Spinal cord (tissue), 10 donors: ENCODE data around the gene NAALADL2. TPM values are rescaled to one million over a fixed set of nuclear protein-coding genes. Genes with fewer than 3 reads are reported as not detected.
A peak's percentile ranks its signal among the peaks of the same experiment; 100 is the strongest.
"Not testable (repeated sequence)": the region's sequence is repeated elsewhere in the genome, so short reads cannot be mapped to it uniquely, and the experiment has no call there.

Source experiments
- DNase-seq, 6 donors: peaks; one replicate each; pipeline versions ENCODE4 v3.0.0 to v3.0.0-alpha.2; 2013 to 2015; ENCODE audit warnings: low spot score in 6 of 6, low read depth in 4 of 6
- H3K27ac ChIP-seq: one replicate; pipeline ENCODE4 v1.5.1; 2013; ENCODE audit warnings: low read depth, low read length, control low read depth
- H3K27me3 ChIP-seq: one replicate; pipeline ENCODE4 v1.6.1; 2013; ENCODE audit warnings: low read length; ENCODE audit not compliant: control insufficient read depth, insufficient read depth
- H3K36me3 ChIP-seq: one replicate; pipeline ENCODE4 v1.6.1; 2013; ENCODE audit warnings: low read length; ENCODE audit not compliant: control insufficient read depth, insufficient read depth
- H3K4me1 ChIP-seq: one replicate; pipeline ENCODE4 v1.6.1; 2013; ENCODE audit warnings: low read length; ENCODE audit not compliant: control insufficient read depth, insufficient read depth
- H3K4me3 ChIP-seq: one replicate; pipeline ENCODE4 v1.5.1; 2013; ENCODE audit warnings: low read depth, low read length, control low read depth
- H3K9me3 ChIP-seq: one replicate; pipeline ENCODE4 v1.6.1; 2013; ENCODE audit warnings: low read length; ENCODE audit not compliant: control insufficient read depth, insufficient read depth
- WGBS: methylation state at CpG from one replicate; pipeline ENCODE4 v1.1.5; 2013; ENCODE audit warnings: missing lambda C conversion rate; ENCODE audit not compliant: insufficient coverage; 5-methylcytosine and 5-hydroxymethylcytosine counted together
- polyA plus RNA-seq, 2 donors: library from polyadenylated mRNA; unstranded; fragments of 120-200 nt; gene quantifications; one replicate each; pipeline ENCODE4 v1.2.1, GENCODE V29; 2013; ENCODE audit not compliant: insufficient read length in 2 of 2
- total RNA-seq, 2 donors: library from RNA; depleted of rRNA in 1 of 2; stranded (reverse); fragments of 120-200 nt in 1 of 2; fragments of >200 nt in 1 of 2; gene quantifications; one replicate each; pipeline versions ENCODE4 v1.2.3 to v1.2.4, GENCODE V29; 2013 to 2014
- donor health status: healthy.

Gene NAALADL2
- total and polyA plus RNA-seq, 4 donors: 2.9 to 24.4 (median 11.1) TPM

DNA sequence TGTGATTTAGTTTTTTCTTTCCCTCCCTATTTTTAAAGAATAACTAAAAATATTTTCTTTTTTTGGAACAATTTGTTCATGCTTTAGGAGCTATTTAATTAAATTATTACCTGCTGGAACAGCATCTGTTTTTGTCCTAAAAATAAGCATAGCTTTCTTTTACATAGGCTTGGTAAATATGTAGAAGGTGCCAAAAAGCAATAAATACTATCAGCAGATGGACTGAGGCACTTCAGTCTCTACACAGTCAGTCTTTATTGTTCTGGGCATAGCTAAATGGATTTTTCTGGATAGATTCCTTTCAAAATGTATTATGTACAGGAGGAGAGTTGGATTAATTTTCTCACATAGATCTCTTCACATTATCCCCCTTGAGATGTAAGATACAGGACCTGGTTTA is 223.5 kb downstream of the NAALADL2 start:
- H3K4me3 ChIP-seq: no peak overlapping the region
- no peak for DNase-seq
- H3K36me3 ChIP-seq: no peaks in the 10 kb centered on the region
- H3K9me3 ChIP-seq: no peaks in the 10 kb centered on the region
- no peak overlapping the region for H3K27ac ChIP-seq
- H3K4me1 ChIP-seq: no peaks in the 10 kb centered on the region
- no peaks in the 10 kb centered on the region for H3K27me3 ChIP-seq

DNA sequence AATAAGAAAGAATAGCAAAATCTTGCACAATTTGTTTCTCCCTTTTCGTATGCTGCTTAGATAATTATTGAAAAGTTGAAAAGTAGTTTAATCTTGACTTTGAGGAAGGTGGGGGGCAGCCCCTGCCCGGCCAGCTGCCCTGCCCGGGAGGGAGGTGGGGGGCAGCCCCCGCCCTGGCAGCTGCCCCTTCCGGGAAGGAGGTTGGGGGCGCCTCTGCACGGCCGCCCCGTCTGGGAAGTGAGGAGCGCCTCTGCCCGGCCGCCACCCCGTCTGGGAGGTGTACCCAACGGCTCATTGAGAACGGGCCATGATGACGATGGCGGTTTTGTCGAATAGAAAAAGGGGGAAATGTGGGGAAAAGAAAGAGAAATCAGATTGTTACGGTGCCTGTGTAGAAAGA is 228.0 kb downstream of the NAALADL2 start:
- not testable (repeated sequence) for DNase-seq, H3K9me3 ChIP-seq, H3K27ac ChIP-seq, H3K27me3 ChIP-seq, H3K36me3 ChIP-seq, H3K4me3 ChIP-seq, H3K4me1 ChIP-seq
- WGBS: 100% methylated on average over 5 of the region's 19 CpGs

DNA sequence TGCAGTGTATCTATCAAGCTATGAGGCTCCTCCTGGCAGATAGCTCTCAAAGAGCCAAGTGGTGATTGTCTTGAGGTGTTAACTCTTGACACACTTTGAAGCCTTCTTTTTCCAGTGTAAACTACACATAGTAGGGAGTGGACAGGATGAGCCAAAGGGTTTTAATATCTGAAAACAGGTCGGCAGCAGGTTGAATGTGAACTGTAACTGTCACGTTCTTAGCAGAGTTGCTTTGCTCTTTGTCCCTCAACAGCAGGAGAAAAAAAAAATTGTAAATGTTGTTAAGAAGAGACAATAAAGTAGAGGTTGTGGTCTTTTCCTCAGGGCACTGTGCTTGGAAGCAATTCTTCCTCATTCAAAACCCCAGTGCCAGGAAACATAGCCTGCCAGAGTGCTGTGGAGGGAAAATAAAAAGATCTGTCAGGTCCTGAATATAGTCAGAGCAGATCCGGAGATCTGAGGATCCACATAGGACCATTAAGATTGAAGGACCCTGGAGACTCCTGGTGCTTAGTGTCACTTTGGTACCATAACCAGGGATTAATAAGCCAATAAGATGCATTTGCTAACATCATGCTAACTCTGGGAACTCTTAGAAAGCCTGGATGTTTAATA is 229.7 kb downstream of the NAALADL2 start:
- 68% methylated on average over 3 of the region's 3 CpGs for WGBS
- H3K36me3 ChIP-seq: no peaks in the 10 kb centered on the region
- peak in 2 of 6 donors; percentile 27 to 48 for DNase-seq
- no peak overlapping the region for H3K4me3 ChIP-seq
- no peaks in the 10 kb centered on the region for H3K27me3 ChIP-seq
- no peaks in the 10 kb centered on the region for H3K4me1 ChIP-seq
- H3K9me3 ChIP-seq: no peaks in the 10 kb centered on the region
- no peak overlapping the region for H3K27ac ChIP-seq

DNA sequence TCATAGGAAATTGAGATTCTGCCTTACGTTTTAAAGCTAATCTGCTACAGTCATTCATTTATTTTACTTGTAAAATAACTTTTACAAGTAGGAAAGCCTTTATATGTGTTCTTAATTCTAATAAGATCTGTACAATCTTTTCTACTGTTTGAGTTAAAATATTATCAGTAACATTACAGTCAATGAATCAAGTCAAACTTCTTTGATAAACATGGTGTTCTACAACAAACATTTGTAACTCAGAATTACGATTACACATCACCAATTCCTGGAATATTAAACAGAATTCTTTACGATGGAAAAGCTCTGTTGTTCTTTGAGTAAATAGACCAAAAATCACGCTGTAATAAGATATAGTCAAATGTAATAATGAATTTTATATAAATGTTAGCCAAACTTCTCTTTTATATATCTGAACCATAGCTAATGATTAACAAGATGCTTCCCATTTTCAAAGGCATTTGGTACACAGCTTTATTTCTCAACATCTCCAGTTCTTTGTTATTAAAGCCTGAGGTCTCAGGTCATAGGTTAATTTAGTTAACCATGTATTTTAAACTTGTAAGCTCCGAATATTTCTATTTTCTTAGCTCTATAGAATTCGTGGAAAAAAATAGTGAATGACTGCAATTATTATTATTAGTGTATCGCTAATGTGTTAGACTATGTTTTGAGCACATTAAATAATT is 232.4 kb downstream of the NAALADL2 start:
- no peak for DNase-seq
- H3K4me1 ChIP-seq: no peaks in the 10 kb centered on the region
- no peaks in the 10 kb centered on the region for H3K9me3 ChIP-seq
- WGBS: no CpG with 5 or more reads among the region's 7 CpGs
- no peak overlapping the region for H3K4me3 ChIP-seq
- no peak overlapping the region for H3K27ac ChIP-seq
- no peaks in the 10 kb centered on the region for H3K36me3 ChIP-seq
- H3K27me3 ChIP-seq: no peaks in the 10 kb centered on the region

DNA sequence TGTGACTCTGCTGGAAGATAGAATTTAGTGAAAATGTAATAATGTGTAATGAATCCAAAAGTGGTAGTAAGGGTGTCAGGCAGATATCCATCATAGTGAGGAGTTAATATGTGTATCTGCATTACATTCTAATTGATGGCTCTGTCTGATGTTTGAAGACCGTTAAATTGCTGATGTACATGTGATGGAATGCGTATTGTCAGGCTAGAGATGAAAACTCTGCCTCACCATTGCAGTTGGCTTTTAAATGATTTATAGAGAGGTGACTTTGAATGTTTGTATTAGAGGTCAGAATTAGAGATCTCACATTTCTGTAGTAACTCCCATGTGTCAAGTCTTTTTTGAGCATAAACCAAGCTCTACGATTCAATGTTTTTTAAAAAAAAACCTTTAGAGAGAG is 234.6 kb downstream of the NAALADL2 start:
- Histone ChIP-seq H3K9me3 (no peaks in the 10 kb centered on the region), H3K36me3 (no peaks in the 10 kb centered on the region), H3K27me3 (no peaks in the 10 kb centered on the region), H3K4me3 (no peak overlapping the region), H3K4me1 (no peaks in the 10 kb centered on the region), H3K27ac (no peak overlapping the region)
- no peak for DNase-seq
- 40% methylated on average over 1 of the region's 3 CpGs for WGBS

DNA sequence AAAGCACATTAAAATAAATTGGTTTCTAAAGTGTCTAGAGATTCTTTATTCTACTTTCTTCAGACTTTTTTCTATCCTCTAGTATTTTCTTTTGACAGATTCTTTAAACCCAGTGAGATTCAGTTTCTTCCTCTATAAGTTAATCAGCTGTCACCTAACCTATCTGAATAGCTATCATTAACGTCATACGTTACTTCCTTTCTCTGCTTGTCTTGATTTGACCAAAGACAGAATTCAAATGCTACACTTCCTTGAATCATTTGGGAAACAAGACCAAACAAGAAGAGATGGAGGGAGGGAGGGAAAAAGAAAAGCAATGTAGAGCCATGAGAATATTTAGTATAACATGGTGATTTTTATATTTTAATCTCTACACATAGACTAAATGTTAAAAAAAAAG is 235.2 kb downstream of the NAALADL2 start:
- no peaks in the 10 kb centered on the region for H3K36me3 ChIP-seq
- DNase-seq: no peak
- H3K4me3 ChIP-seq: no peak overlapping the region
- no CpG with 5 or more reads among the region's 2 CpGs for WGBS
- no peaks in the 10 kb centered on the region for H3K27me3 ChIP-seq
- no peak overlapping the region for H3K27ac ChIP-seq
- H3K9me3 ChIP-seq: no peaks in the 10 kb centered on the region
- no peaks in the 10 kb centered on the region for H3K4me1 ChIP-seq

DNA sequence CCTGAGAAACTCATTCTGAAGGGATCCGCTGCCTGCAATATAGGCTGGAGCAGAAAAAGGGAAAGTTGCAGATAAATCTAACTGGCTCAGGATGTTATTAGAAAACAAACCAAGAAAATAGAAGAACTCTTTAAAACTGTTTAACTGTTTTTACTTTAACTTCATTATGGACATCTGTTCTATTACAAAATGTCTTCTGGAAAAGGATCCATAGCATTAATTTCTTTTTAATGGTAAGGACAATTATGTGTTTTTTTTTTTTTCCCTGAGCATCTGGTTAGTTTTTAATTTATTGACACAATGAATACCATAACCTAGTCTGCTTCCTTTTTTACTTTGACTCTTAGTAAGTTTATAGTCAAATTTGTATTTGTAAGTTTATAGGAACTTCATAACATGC is 239.5 kb downstream of the NAALADL2 start:
- no peak for DNase-seq
- Histone ChIP-seq H3K4me3 (no peak overlapping the region), H3K36me3 (no peaks in the 10 kb centered on the region), H3K4me1 (no peaks in the 10 kb centered on the region), H3K27me3 (no peaks in the 10 kb centered on the region), H3K27ac (no peak overlapping the region), H3K9me3 (no peaks in the 10 kb centered on the region)
- WGBS: no CpG with 5 or more reads among the region's 1 CpG

DNA sequence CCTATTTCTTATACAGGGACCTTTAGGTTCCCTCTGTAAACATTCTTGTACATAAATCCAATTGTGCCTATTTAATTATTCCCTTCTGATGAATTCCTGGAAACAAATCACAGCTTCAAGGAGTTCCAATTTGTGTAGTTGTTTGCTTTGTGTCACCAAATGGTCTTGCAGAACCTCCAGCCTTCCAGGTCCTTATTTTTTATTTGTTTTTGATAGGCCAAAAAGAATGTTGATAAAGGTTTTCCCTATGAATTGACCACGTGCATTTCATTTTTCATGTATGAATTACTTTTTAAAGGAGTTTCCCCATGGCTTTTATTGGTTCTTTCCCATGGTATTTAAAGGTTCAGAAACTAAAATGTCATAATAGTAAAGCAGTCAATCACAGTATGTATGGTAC is 243.0 kb downstream of the NAALADL2 start:
- WGBS: no CpG with 5 or more reads among the region's 1 CpG
- no peaks in the 10 kb centered on the region for H3K9me3 ChIP-seq

DNA sequence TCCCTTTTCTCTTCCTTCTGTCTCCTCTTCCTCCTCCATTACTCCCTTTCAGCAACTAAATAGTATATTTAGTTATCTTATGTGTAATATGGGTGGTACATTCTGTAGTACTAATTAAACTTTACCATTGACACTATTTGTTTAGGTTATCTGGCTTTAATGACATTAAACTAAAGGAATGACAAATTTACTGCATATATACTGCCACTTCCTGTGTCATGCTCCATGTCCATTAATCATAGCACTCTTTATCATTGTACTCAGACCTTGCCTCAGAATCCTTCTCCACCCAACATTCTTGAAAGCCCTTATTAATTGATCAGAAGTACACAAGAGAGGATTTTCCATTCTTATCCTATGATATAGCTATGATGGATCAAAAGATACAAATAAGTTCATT is 244.2 kb downstream of the NAALADL2 start:
- Histone ChIP-seq H3K9me3 (no peaks in the 10 kb centered on the region), H3K36me3 (no peaks in the 10 kb centered on the region), H3K27ac (no peak overlapping the region), H3K27me3 (no peaks in the 10 kb centered on the region), H3K4me3 (no peak overlapping the region), H3K4me1 (no peaks in the 10 kb centered on the region)
- DNase-seq: no peak

More for the DNA sequence above, 243.0 kb downstream of the NAALADL2 start:
- Histone ChIP-seq H3K27ac (no peak overlapping the region), H3K27me3 (no peaks in the 10 kb centered on the region), H3K4me1 (no peaks in the 10 kb centered on the region), H3K4me3 (no peak overlapping the region), H3K36me3 (no peaks in the 10 kb centered on the region)
- no peak for DNase-seq

DNA sequence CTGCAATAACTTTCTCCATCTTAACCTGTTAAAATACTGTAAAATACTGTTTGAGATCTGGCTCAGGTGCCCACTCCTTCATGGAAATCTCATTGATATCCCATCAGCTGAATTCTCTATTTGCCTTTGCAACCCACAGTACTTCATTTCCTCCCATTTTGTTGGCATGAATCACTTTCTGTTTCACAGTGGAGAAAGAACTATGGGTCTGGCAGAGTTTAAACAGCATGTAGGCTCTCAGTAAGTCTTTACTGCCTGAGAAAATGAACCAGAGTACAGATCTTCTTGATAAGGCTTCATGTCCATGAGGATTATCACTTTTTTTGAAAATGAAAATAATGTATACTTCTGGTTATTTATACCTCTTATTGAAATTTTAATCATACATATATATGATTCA is 245.9 kb downstream of the NAALADL2 start:
- H3K4me3 ChIP-seq: no peak overlapping the region
- no peak overlapping the region for H3K27ac ChIP-seq
- H3K4me1 ChIP-seq: no peaks in the 10 kb centered on the region
- H3K27me3 ChIP-seq: no peaks in the 10 kb centered on the region
- H3K9me3 ChIP-seq: no peaks in the 10 kb centered on the region
- no peaks in the 10 kb centered on the region for H3K36me3 ChIP-seq
- no peak for DNase-seq
